CD4-positive, alpha-beta T cell treated with Interferon alpha-2 for 1 hour (primary cell): ENCODE measurements around the gene ZNF763.
"Not testable (repeated sequence)": the region's sequence is repeated elsewhere in the genome, so short reads cannot be mapped to it uniquely, and the experiment has no call there.

Source experiments
- DNase-seq, 2 donors: peaks; one replicate each; pipeline ENCODE4 v3.0.0-alpha.2; 2020 to 2022

ZNF763 gene

DNA sequence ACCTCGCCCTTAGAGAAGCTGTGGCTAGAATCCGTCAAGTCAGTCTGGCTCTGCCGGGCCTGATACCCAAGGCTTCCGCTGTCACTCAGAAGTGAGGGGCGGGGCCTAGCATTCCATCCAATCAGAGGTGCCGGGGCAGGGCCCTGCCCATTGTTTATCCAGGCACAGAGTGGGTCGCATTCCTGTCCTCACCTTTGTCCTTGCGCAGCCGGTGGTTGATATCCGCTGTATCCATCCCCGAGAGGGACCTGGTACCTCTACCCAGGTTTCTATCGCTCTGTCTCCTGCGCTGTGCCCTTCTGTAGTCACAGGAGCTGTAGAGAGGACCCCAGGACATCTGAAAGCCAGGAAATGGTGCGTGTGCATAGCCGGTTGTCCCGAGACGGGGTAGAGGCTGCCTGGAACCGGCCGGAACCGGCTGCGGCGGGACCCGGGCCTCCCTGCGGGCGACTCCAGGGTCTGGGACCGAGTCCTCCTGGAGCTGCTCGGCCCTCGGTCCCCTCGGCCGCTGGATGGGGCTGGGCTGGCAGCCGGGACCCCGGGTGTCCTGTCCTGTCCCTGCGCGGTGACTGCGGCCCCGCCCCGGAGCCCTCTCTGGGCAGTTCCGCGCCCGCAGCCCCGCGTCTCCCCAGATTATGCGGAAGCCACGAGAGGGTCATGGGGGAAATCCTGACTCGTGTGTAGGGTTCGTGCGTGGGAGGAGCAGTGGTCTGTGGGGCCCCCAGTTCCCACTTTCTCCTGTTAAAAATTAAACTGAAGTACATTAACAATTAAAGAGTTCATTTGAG lies at the start of gene ZNF763:
TSS of gene ZNF763 (plus strand) at position 183 of the 788 bp plus-strand sequence. CDS start at position 352, 169 bp downstream.
- peak; percentile 89 to 92 for DNase-seq

DNA sequence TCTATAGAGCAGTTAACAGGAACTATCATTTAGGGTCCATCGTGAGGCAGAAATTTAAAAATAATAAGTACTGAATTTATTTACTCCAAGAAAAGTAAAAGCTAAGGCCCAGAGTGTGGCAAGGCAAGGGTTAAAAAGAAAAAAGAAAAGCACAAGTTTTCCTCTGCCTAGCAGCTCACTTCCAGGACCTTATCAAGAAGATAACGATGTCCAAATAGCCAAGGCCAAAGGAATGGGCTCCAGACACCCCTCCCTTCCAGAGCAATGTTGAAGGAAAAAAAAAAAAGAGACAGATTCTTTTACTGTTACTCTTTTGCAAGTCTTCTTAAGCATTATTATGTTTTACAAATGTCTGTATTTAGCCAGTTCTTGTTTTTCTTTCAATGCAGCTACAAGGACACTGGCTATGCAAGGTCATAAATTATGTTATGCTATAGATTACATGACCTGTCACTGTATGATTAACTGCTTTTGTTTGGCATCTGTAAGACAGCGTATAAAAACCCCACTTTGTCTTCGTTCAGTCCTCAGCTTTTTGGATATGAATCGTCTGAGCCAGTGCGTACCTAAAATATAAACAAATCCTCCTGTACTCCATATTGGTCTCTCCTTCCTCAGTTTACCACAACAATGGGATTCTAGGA lies 42.9 kb upstream of the ZNF763 start:
- no peak for DNase-seq

DNA sequence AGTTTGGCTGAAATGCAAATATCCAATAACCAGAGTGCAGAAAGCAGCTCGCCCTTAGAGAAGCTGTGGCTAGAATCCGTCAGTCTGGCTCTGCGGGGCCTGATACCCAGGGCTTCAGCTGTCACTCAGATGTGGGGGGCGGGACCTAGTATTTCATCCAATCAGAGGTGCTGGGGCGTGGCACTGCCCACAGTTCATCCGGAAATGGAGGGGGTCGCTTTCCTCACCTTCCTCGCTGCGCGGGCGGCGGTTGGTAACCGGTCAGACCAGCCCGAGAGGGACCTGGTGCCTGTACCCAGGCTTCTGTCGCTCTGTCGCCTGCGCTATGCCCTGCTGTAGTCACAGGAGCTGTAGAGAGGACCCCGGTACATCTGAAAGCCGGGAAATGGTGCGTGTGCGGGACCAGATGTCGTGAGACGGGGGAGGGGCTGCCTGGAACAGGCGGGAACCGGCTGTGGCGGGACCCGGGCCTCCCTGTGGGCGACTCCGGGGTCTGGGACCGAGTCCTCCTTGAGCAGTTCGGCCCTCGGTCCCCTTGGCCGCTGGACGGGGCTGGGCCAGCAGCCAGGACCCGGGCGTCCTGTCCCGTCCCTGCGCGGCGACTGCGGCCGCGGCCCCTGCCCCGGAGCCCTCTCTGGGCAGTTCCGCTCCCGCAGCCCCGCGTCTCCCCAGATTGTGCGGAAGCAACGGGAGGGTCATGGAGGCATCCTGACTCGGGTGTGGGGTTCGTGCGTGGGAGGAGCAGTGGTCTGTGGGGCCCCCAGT lies 39.8 kb upstream of the ZNF763 start, which contains the start of gene ZNF700:
TSS of gene ZNF700 (plus strand) at position 222 of the 765 bp plus-strand sequence. CDS start at position 326, 104 bp downstream.
- DNase-seq = peak; percentile 91 to 94

DNA sequence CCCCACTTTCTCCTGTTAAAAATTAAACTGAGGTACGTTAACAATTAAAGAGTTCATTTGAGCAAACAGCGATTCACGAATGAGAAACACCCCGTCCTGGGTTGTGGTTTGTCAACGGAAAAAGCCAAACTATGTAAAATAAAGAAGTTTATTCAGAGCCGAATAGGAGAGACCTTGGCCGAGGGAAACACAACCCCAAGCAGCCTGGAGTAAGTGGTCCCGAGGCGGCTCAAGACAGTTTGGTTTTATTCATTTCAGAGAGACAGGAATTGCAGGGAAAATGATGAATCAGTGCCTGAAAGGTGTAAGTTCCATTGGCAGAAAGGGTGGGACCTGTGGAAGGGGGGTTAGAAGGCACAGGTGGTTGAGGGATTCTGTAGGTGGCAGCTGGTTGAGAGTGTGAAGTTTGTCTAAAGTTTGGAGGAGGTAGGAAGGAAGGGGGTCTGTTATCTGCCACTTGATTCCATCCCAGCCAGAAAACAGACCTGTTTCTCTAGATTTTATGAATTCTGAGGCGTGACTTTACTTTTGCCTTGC lies 39.1 kb upstream of the ZNF763 start:
- DNase-seq = not testable (repeated sequence)

DNA sequence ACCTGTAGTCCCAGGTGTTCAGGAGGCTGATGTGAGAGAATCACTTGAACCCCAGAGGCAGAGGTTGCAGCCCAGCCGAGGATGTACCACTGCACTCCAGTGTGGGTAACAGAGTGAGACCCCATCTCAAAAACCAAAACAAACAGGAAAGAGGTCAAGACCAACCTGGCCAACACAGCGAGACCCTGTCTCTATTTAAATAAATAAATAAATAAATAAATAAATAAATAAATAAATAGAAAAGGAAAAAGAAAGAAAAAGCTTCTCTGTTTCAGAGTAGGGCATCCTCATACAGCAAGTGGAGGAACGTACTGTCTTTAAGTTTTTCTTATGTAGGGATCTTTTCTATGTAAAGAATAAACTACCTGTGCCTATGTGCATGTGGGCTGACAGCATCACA lies 37.6 kb upstream of the ZNF763 start:
- DNase-seq = no peak

DNA sequence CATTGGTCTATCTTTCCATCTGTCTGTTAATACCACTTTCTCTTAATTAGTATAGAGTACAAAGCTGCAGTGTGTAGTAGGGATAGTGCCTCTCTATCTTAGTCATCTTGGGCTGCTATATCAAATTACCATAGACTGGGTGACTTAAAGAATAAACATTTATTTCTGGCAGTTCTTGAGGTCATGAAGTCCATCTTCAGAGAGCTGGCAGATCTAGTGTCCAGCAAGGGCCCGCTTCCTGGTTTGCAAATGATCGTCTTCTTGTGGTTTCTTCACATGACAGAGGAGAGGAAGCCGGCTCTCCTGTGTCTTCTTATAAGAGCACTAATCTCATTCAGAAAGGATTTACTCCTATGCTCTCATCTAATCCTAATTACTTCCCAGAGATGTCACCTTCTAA lies 33.8 kb upstream of the ZNF763 start:
- no peak for DNase-seq

DNA sequence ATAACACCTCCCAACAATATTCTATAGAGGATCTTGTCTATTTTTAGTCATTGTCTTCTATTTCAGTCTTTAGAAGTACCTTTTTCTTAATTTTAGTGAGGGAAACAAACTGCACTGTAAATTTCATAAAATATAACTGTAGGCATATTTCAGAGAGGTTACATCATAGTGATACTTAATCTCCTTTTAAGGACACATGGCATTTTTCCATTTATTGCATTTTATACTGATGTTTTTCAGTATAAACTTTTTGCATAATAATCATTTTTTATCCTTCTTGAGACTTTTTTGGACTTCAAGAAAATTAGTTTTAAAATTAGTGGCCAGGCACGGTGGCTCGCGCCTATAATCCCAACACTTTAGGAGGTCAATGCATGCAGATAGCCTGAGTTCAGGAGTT lies 33.3 kb upstream of the ZNF763 start:
- DNase-seq = no peak

DNA sequence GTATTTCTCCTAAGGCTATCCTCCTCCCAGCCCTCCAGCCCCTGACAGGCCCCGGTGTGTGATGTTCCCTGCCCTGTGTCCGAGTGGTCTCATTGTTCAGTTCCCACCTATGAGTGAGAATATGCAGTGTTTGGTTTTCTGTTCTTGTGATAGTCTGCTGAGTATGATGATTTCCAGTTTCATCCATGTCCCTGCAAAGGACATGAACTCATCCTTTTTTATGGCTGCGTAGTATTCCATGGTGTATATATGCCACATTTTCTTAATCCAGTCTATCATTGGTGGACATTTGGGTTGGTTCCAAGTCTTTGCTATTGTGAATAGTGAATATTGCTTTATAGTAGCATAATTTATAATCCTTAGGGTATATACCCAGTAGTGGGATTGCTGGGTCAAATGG lies 29.0 kb upstream of the ZNF763 start:
- DNase-seq = not testable (repeated sequence)

DNA sequence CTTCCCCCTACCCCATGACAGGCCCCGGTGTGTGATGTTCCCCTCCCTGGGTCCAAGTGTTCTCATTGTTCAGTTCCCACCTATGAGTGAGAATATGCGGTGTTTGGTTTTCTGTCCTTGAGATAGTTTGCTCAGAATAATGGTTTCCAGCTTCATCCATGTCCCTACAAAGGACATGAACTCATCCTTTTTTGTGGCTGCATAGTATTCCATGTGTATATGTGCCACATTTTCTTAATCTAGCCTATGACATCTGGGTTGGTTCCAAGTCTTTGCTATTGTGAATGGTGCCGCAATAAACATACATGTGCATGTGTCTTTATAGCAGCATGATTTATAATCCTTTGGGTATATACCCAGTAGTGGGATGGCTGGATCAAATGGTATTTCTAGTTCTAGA lies 26.5 kb upstream of the ZNF763 start:
- not testable (repeated sequence) for DNase-seq

DNA sequence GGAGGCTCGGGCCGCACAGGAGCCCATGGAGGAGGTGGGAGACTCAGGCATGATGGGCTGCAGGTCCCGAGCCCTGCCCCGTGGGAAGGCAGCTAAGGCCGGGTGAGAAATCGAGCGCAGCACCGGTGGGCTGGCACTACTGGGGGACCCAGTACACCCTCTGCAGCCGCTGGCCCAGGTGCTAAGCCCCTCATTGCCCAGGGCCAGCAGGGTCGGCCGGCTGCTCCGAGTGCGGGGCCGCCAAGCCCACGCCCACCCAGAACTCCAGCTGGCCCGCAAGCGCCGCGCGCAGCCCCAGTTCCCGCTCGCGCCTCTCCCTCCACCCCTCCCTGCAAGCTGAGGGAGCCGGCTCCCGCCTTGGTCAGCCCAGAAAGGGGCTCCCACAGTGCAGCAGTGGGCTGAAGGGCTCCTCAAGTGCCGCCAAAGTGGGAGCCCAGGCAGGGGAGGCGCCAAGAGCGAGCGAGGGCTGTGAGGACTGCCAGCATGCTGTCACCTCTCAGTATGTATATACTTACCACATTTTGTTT lies 23.4 kb upstream of the ZNF763 start:
- not testable (repeated sequence) for DNase-seq

DNA sequence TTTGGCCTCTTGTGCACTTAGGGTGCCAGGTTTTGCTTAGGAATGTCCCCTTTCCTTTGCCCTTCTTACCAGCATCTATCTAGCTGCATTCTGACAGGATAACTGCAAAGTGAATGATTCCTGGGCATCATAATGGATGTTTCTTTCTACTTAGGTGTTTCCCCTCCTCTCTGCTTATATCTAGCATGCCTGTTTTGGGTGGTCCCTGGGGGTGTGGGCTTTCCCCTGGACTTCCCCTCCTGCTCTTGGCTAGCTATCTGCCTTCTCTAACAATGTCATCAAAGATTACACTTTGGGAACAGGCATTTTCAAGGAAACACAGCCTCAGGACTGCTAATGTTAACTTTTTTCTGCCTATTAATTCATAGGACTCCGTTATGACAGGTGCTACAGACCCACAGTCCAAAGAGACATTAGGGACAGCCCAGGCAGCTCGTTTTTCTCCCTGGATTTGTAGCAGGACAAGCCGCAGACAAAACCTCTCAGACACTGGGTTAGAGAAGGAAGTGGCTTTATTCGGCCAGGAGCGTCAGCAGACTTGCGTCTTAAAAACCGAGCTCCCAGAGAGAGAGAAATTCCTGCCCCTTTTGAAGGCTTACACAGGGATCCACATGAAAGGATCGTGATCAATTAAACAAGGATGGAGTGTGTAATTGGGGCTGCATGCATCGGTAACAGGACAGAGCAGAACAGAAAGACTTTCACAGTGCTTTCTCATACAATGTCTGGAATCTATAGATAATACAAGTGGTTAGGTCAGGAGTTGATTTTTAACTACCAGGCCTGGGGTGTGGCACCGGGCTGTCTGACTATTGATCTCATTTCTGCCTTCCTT lies 22.6 kb upstream of the ZNF763 start:
- no peak for DNase-seq

DNA sequence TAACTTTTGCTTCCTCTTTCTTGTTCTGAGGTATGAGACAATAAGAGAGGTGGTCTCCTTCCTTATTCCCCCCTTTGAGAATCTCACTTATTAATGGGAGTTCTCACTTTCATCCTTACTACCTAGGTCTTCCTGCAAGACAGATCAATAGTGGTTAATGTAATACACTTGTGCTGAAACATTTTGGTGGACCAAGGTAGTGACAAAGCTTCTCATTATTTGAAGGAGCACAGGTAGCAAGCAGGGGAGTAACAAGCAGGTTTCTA lies 22.1 kb upstream of the ZNF763 start:
- no peak for DNase-seq

DNA sequence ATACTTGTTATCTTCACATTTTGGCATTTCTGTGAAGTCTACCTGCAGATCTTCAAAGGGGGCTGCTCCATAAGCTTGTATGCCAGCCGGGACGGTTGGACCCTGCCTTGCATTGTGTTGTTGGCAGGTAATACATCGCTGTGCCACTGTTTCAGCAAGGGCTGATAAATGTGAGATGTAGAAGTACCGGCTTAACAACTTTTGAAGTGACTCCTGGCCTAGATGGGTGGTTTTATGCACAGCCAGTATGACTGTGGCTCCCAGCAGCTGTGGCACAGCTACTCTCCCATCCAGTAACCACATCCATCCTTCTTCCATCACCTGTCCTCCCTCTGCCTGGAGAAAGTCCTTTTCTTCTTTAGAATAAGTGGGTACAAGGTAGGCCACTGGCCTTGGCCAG lies 20.2 kb upstream of the ZNF763 start:
- DNase-seq = no peak

DNA sequence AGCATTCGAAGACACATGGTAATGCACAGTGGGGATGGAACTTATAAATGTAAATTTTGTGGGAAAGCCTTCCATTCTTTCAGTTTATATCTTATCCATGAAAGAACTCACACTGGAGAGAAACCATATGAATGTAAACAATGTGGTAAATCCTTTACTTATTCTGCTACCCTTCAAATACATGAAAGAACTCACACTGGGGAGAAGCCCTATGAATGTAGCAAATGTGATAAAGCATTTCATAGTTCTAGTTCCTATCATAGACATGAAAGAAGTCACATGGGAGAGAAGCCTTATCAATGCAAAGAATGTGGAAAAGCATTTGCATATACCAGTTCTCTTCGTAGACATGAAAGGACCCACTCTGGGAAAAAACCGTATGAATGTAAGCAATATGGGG lies 16.2 kb upstream of the ZNF763 start:
- no peak for DNase-seq

DNA sequence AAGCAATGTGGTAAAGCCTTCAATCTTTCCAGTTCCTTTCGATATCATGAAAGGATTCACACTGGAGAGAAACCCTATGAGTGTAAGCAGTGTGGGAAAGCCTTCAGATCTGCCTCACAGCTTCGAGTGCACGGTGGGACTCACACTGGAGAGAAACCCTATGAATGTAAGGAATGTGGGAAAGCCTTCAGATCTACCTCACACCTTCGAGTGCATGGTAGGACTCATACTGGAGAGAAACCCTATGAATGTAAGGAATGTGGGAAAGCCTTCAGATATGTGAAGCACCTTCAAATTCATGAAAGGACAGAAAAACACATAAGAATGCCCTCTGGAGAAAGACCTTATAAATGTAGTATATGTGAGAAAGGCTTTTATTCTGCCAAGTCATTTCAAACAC lies 15.6 kb upstream of the ZNF763 start:
- DNase-seq = no peak

DNA sequence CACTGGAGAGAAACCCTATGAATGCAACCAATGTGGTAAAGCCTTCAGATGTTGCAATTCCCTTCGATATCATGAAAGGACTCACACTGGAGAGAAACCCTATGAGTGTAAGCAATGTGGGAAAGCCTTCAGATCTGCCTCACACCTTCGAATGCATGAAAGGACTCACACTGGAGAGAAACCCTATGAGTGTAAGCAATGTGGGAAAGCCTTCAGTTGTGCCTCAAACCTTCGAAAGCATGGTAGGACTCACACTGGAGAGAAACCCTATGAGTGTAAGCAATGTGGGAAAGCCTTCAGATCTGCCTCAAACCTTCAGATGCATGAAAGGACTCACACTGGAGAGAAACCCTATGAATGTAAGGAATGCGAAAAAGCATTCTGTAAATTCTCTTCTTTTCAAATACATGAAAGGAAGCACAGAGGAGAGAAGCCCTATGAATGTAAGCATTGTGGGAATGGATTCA lies 15.2 kb upstream of the ZNF763 start:
- not testable (repeated sequence) for DNase-seq

DNA sequence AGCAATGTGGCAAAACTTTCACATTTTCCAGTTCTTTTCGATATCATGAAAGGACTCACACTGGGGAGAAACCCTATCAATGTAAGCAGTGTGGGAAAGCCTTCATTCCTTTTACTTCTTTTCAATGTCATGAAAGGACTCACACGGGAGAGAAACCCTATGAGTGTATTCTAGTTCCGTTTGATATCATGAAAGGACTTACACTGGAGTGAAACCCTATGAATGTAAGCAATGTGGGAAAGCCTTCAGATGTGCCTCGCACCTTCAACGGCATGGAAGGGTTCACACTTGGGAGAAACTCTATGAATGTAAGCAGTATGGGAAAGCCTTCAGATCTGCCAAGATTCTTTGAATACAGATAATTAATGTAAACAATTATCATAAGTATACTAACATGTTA lies 14.5 kb upstream of the ZNF763 start:
- no peak for DNase-seq

DNA sequence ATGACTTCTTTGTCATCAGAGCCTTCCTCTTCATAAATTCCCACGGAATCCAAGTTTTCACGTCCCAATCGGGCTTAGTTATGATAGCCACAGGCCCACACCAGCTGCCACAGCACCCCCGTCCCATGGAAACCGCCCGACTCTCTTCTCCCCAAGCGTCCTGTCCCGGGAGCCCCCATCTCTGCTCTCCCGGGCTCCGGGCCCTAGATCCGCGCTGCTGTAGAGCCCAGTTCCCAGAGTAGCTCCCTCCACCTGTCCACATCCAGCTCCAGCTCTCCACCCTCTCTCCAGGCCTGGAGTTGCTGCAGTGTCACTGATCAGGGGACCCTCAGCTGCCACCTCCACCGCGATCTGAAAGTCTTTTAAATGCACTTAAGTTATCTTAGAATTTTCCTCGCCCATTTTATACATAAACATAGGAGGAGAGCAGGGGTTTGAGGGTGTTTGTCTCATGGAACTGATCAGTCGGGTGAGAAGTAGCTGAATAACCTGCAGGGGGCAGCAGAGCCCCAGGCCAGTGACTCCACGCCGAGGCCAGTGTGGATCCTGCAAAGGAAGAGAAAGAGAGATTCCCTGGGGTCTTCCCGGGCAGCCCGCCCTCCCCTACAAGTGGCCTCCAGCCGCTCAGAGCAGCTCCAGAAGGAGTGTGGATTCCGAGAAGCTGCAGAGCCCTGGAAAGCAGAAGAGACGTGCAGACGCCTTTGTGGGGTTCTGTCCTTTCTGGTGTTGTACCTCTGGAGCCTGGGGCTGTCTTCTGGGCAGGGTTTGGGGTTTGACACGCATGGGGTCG lies 1.1 kb upstream of the ZNF763 start:
- peak; percentile 70 to 78 for DNase-seq

DNA sequence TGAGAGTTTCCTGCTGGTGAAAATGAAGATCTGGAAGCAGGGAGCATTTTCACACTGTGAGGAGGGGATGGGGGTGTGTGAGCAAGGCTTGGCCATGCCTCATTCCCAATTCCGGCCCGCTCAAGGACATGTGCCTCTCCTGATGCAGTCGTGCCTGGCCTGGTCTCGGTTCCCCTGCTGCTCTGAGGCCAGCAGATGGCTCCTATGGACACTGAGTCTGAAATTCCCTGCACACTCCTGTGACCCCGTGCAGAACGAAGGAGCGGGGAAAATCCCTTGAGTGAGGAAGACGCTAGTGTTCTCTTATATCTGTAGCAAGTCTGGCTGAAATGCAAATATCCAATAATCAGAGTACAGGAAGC lies 363 bp upstream of the ZNF763 start:
- no peak for DNase-seq

DNA sequence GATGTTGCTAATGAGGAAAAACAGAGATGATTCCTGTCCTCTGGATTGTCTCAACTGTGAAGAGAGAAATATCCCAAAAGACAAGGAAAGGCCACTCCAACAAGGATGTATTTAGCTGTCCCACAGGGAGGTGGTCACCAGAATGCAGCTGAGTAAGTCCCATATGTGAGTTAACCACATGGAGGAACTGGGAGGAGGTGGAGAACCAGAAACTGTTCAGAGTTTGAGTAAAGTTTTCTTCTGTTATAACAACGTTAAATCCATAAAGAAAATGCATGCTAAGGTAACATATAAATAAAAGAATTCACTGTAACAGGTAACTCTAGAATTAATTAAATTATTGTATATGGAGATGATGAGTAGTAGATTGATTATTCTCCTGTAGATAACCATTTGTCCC lies 5.3 kb downstream of the ZNF763 start:
- no peak for DNase-seq

DNA sequence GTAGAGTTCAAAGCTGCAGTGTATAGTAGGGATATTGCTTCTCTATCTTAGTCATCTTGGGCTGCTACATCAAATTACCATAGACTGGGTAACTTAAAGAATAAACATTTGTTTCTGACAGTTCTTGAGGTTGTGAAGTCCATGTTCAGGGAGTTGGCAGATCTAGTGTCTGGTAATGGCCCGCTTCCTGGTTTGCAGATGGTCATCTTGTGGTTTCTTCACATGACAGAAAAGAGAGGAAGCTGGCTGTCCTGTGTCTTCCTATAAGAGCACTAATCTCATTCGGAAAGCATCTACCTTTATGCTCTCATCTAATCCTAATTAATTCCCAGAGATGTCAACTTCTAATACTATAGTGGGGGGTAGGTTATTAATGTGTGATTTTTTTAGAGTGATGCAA lies 6.2 kb downstream of the ZNF763 start:
- DNase-seq = no peak
